GM12801 (cell line): ENCODE measurements around the gene RHEBL1.

Experiments used
- CTCF ChIP-seq: IDR thresholded peaks from one replicate; pipeline ENCODE4 v1.5.1; 2011; ENCODE audit warnings: control low read depth; ENCODE audit not compliant: insufficient read length; ENCODE audit errors: extremely low read depth

RHEBL1 gene

GRCh38 chr12:49025463-49025862 is 44.3 kb downstream of the RHEBL1 start:
- no peak for TF ChIP-seq CTCF

- TF ChIP-seq CTCF, result no peak
These were observed 45.2 kb downstream of the RHEBL1 start for GRCh38 chr12:49024543-49024942.

GRCh38 chr12:49023812-49024211 is 46.0 kb downstream of the RHEBL1 start:
- TF ChIP-seq CTCF, result no peak

GRCh38 chr12:49022558-49023178 is 47.1 kb downstream of the RHEBL1 start:
- TF ChIP-seq CTCF, result no peak

GRCh38 chr12:49021292-49021915 is 48.4 kb downstream of the RHEBL1 start:
- TF ChIP-seq CTCF, result no peak

- TF ChIP-seq CTCF, result no peak
These were observed 49.3 kb downstream of the RHEBL1 start for GRCh38 chr12:49020441-49020840.

- TF ChIP-seq CTCF, result no peak
These were observed 50.1 kb downstream of the RHEBL1 start for GRCh38 chr12:49019443-49020324.
